ENCODE data around the gene SND1. TPM values are rescaled to one million over a fixed set of nuclear protein-coding genes. Genes with fewer than 3 reads are reported as not detected.

Gene SND1
- total and polyA plus RNA-seq, 4 donors = 59.4 to 214 (median 84.1) TPM

- TF ChIP-seq CTCF (IDR thresholded peaks at IDR 0.05; ENCODE audit: low read depth, low read length, missing input control) = no peak
- TF ChIP-seq NR2F2 (IDR thresholded peaks at IDR 0.05) = no peak
- TF ChIP-seq HNF4G (IDR thresholded peaks at IDR 0.05) = no peak
- no peak for TF ChIP-seq RXRA (IDR thresholded peaks at IDR 0.05)
- no peak for TF ChIP-seq GABPA (IDR thresholded peaks at IDR 0.05 in 1 of 2, conservative IDR thresholded peaks at IDR 0.05 in 1 of 2)
- TF ChIP-seq MAX (IDR thresholded peaks at IDR 0.05) = no peak
Observed at GRCh38 chr7:127813991-127814541, 162.1 kb downstream of the SND1 start (continued).

GRCh38 chr7:127815631-127816145, 163.7 kb downstream of the SND1 start:
- TF ChIP-seq TAF1 (conservative IDR thresholded peaks at IDR 0.05) (no peak), JUND (IDR thresholded peaks at IDR 0.05) (no peak), RAD21 (IDR thresholded peaks at IDR 0.05) (no peak), EGR1 (IDR thresholded peaks at IDR 0.05; ENCODE audit: low read depth in 2 of 2) (no peak), RXRA (IDR thresholded peaks at IDR 0.05) (no peak), HNF4A (conservative IDR thresholded peaks at IDR 0.05) (no peak), NR2F2 (IDR thresholded peaks at IDR 0.05) (no peak), YY1 (IDR thresholded peaks at IDR 0.05) (no peak), FOXA1 (IDR thresholded peaks at IDR 0.05) (no peak), ATF3 (IDR thresholded peaks at IDR 0.05) (no peak), SP1 (IDR thresholded peaks at IDR 0.05) (no peak), GABPA (IDR thresholded peaks at IDR 0.05 in 1 of 2, conservative IDR thresholded peaks at IDR 0.05 in 1 of 2) (no peak), FOXA2 (IDR thresholded peaks at IDR 0.05) (no peak), MAX (IDR thresholded peaks at IDR 0.05) (no peak), REST (IDR thresholded peaks at IDR 0.05) (no peak), HNF4G (IDR thresholded peaks at IDR 0.05) (no peak)
- no peak for DNase-seq (ENCODE audit: low spot score)
- Histone ChIP-seq H3K27ac (ENCODE audit: low read depth in 1 of 2, low read length in 2 of 2) (no peak overlapping the region), H3K36me3 (ENCODE audit: control insufficient read depth in 4 of 4, insufficient read depth in 3 of 4, low read depth in 1 of 4, low read length in 3 of 4) (no peaks in the 10 kb centered on the region), H3K4me1 (ENCODE audit: control insufficient read depth in 4 of 4, insufficient read depth in 4 of 4, low read length in 3 of 4) (no peaks in the 10 kb centered on the region), H3K4me3 (ENCODE audit: low read depth in 1 of 3, low read length in 3 of 3) (no peak overlapping the region), H3K9me3 (ENCODE audit: control insufficient read depth in 4 of 4, low read length in 3 of 4) (no peaks in the 10 kb centered on the region), H3K9ac (ENCODE audit: low read depth in 1 of 2, low read length in 2 of 2) (no peak overlapping the region), H3K27me3 (ENCODE audit: control insufficient read depth in 4 of 4, insufficient read depth in 4 of 4, low read length in 3 of 4) (no peaks in the 10 kb centered on the region)
- WGBS = 87% methylated on average over 3 of the region's 3 CpGs

Data from liver (tissue), 9 donors.